Upper lobe of left lung (tissue), 6 donors: ENCODE data around the gene GPC5. TPM values are rescaled to one million over a fixed set of nuclear protein-coding genes. Genes with fewer than 3 reads are reported as not detected.

Source experiments
- ATAC-seq, 2 donors: fragments of 200-7000 bp; cut with Tn5 transposase; one replicate each; pipeline ENCODE4 v1.9.1; 2022; ENCODE audit warnings: mild to moderate bottlenecking in 2 of 2, moderate library complexity in 2 of 2; ENCODE audit not compliant: low FRiP score in 2 of 2
- DNase-seq, 2 donors: peaks; one replicate each; pipeline ENCODE4 v3.0.0-alpha.2; 2019 to 2020
- H3K27ac ChIP-seq, 4 donors: fragments of 200-600 bp; sonication (generic); one replicate each; pipeline ENCODE4 v1.5.1; 2016 to 2019
- H3K27me3 ChIP-seq, 4 donors: fragments of 200-600 bp; sonication (generic); one replicate each; pipeline ENCODE4 v1.5.1; 2017 to 2019
- H3K36me3 ChIP-seq, 4 donors: fragments of 200-600 bp; sonication (generic); one replicate each; pipeline ENCODE4 v1.5.1; 2016 to 2019
- H3K4me1 ChIP-seq, 4 donors: fragments of 200-600 bp; sonication (generic); one replicate each; pipeline ENCODE4 v1.5.1; 2018 to 2019
- H3K4me3 ChIP-seq, 4 donors: fragments of 200-600 bp; sonication (generic); one replicate each; pipeline ENCODE4 v1.5.1; 2017 to 2019; ENCODE audit warnings: mild to moderate bottlenecking in 2 of 4, moderate library complexity in 1 of 4
- H3K9me3 ChIP-seq, 4 donors: fragments of 200-600 bp; sonication (generic); one replicate each; pipeline ENCODE4 v1.5.1; 2018 to 2019
- CTCF ChIP-seq, 6 experiments: fragments of 450-650 bp in 4 of 6; fragments of 200-600 bp in 2 of 6; sonication (generic) in 2 of 6; IDR thresholded peaks; one replicate each; pipeline ENCODE4 v1.5.1; 2016 to 2019; ENCODE audit warnings: antibody characterized with exemption in 6 of 6
- EP300 ChIP-seq, 4 donors: sonication (generic); formaldehyde crosslinking; IDR thresholded peaks; one replicate each; pipeline ENCODE4 v1.5.1; 2017; ENCODE audit warnings: antibody characterized with exemption in 4 of 4, control low read depth in 2 of 4
- POLR2A ChIP-seq, 4 donors: fragments of 450-650 bp; IDR thresholded peaks; one replicate each; pipeline ENCODE4 v1.5.1; 2016 to 2017; ENCODE audit warnings: antibody characterized with exemption in 4 of 4, mild to moderate bottlenecking in 2 of 4
- POLR2AphosphoS5 ChIP-seq, 2 donors: sonication (generic); formaldehyde crosslinking; IDR thresholded peaks; one replicate each; pipeline ENCODE4 v1.5.1; 2017; ENCODE audit warnings: antibody characterized with exemption in 2 of 2
- WGBS, 2 donors: methylation state at CpG; one replicate each; pipeline ENCODE4 v1.1.5; 2017 to 2018; 5-methylcytosine and 5-hydroxymethylcytosine counted together
- total RNA-seq, 6 donors: library from RNA; depleted of rRNA in 4 of 6; stranded (reverse); fragments of >200 nt in 4 of 6; gene quantifications; one replicate each; pipeline versions ENCODE4 v1.1.0 to v1.2.1, GENCODE V29; 2016 to 2021
- donor health status: DM: no; HTN: no; CAD: no; lungs with moderate emphysema.
- donor health status: DM: no; HTN: yes; CAD: no; lungs with severe emphysema.

The GPC5 gene
- total RNA-seq, 6 donors from 2014 or later, result 7.6 to 51.4 (median 12.8) TPM

GRCh38 chr13:92549276-92549675, 1150.9 kb downstream of the GPC5 start:
- no peaks in the 10 kb centered on the region for H3K9me3 ChIP-seq
- WGBS, 2 donors, result 64 to 76% methylated on average over 1 of the region's 1 CpG
- H3K36me3 ChIP-seq, result no peaks in the 10 kb centered on the region
- DNase-seq (no peak), ATAC-seq (no peak)
- H3K4me1 ChIP-seq, result no peaks in the 10 kb centered on the region
- no peaks in the 10 kb centered on the region for H3K27me3 ChIP-seq
- no peak for TF ChIP-seq EP300 (IDR thresholded peaks at IDR 0.05)
- TF ChIP-seq POLR2A (IDR thresholded peaks at IDR 0.05), result no peak
- no peak for TF ChIP-seq POLR2AphosphoS5 (IDR thresholded peaks at IDR 0.05)
- TF ChIP-seq CTCF (IDR thresholded peaks at IDR 0.05), result no peak
- no peak overlapping the region for H3K27ac ChIP-seq
- no peak overlapping the region for H3K4me3 ChIP-seq

GRCh38 chr13:92553470-92554114, 1155.2 kb downstream of the GPC5 start:
- Histone ChIP-seq H3K4me1 (no peaks in the 10 kb centered on the region), H3K4me3 (no peak overlapping the region), H3K27me3 (no peaks in the 10 kb centered on the region), H3K36me3 (no peaks in the 10 kb centered on the region), H3K9me3 (no peaks in the 10 kb centered on the region), H3K27ac (no peak overlapping the region)
- TF ChIP-seq EP300 (IDR thresholded peaks at IDR 0.05) (no peak), POLR2A (IDR thresholded peaks at IDR 0.05) (no peak), POLR2AphosphoS5 (IDR thresholded peaks at IDR 0.05) (no peak), CTCF (IDR thresholded peaks at IDR 0.05) (no peak)
- ATAC-seq (no peak), DNase-seq (no peak)
- 85 to 95% methylated on average over 3 of the region's 3 CpGs for WGBS, 2 donors

GRCh38 chr13:92560883-92561282, 1162.5 kb downstream of the GPC5 start:
- 73 to 82% methylated on average over 5 of the region's 5 CpGs for WGBS, 2 donors
- Histone ChIP-seq H3K27me3 (no peaks in the 10 kb centered on the region), H3K27ac (no peak overlapping the region), H3K4me1 (no peaks in the 10 kb centered on the region), H3K36me3 (no peaks in the 10 kb centered on the region), H3K9me3 (no peaks in the 10 kb centered on the region), H3K4me3 (no peak overlapping the region)
- TF ChIP-seq POLR2AphosphoS5 (IDR thresholded peaks at IDR 0.05) (no peak), POLR2A (IDR thresholded peaks at IDR 0.05) (no peak), CTCF (IDR thresholded peaks at IDR 0.05) (no peak), EP300 (IDR thresholded peaks at IDR 0.05) (no peak)
- ATAC-seq, result peak in 1 of 2 donors; percentile 76
- no peak for DNase-seq

GRCh38 chr13:92564942-92565341, 1166.5 kb downstream of the GPC5 start:
- no peak for TF ChIP-seq POLR2AphosphoS5 (IDR thresholded peaks at IDR 0.05)
- TF ChIP-seq EP300 (IDR thresholded peaks at IDR 0.05), result no peak
- TF ChIP-seq CTCF (IDR thresholded peaks at IDR 0.05), result no peak
- no peak for TF ChIP-seq POLR2A (IDR thresholded peaks at IDR 0.05)
- Histone ChIP-seq H3K4me1 (no peaks in the 10 kb centered on the region), H3K27ac (no peak overlapping the region), H3K27me3 (no peaks in the 10 kb centered on the region), H3K36me3 (no peaks in the 10 kb centered on the region), H3K9me3 (no peaks in the 10 kb centered on the region), H3K4me3 (no peak overlapping the region)
- WGBS, 2 donors, result 80 to 85% methylated on average over 2 of the region's 2 CpGs
- ATAC-seq (no peak), DNase-seq (no peak)

- Histone ChIP-seq H3K4me1 (no peaks in the 10 kb centered on the region), H3K36me3 (no peaks in the 10 kb centered on the region), H3K27ac (no peak overlapping the region), H3K4me3 (no peak overlapping the region), H3K27me3 (no peaks in the 10 kb centered on the region), H3K9me3 (no peaks in the 10 kb centered on the region)
- ATAC-seq (no peak), DNase-seq (no peak)
- TF ChIP-seq POLR2A (IDR thresholded peaks at IDR 0.05), result no peak
Observed at GRCh38 chr13:92566767-92567166, 1168.3 kb downstream of the GPC5 start.
